DND-41 (cell line): Measurements from ENCODE around the gene ZNF18.

Experiments used
- ATAC-seq: fragments of 200-7000 bp; cut with Tn5 transposase; 3 replicates; pipeline ENCODE4 v1.9.1; 2021; ENCODE audit warnings: low read depth; ENCODE audit not compliant: insufficient read depth
- DNase-seq: peaks from one replicate; pipeline ENCODE4 v3.0.0-alpha.2; 2020
- H2AFZ ChIP-seq: 2 replicates; pipeline ENCODE4 v1.6.0; 2012; ENCODE audit warnings: low read depth, low read length
- H3K27ac ChIP-seq: 2 replicates; pipeline ENCODE4 v1.5.1; 2012; ENCODE audit warnings: low read length, inconsistent platforms
- H3K27me3 ChIP-seq: fragments of 200-600 bp; sonication (generic); 2 replicates; pipeline ENCODE4 v1.6.0; 2012; ENCODE audit warnings: low read length, mild to moderate bottlenecking, inconsistent platforms; ENCODE audit not compliant: insufficient read depth, poor library complexity
- H3K36me3 ChIP-seq: 2 replicates; pipeline ENCODE4 v1.5.1; 2012; ENCODE audit warnings: low read length, inconsistent platforms; ENCODE audit not compliant: insufficient read depth
- H3K4me1 ChIP-seq: 2 replicates; pipeline ENCODE4 v1.5.1; 2012; ENCODE audit warnings: mild to moderate bottlenecking, low read length; ENCODE audit not compliant: insufficient read depth
- H3K4me2 ChIP-seq: 2 replicates; pipeline ENCODE4 v1.6.0; 2012; ENCODE audit warnings: mild to moderate bottlenecking, moderate library complexity, low read length, inconsistent platforms; ENCODE audit not compliant: insufficient read depth
- H3K4me3 ChIP-seq, 2 experiments: fragments of 200-600 bp in 1 of 2; shearing (Covaris generic) in 1 of 2; 2 replicates each; pipeline ENCODE4 v1.5.1; 2012 to 2016; ENCODE audit warnings: inconsistent platforms in 2 of 2, low read length in 2 of 2, mild to moderate bottlenecking in 2 of 2, low read depth in 1 of 2, moderate library complexity in 1 of 2
- H3K79me2 ChIP-seq: 2 replicates; pipeline ENCODE4 v1.6.0; 2012; ENCODE audit warnings: low read length, inconsistent platforms; ENCODE audit not compliant: insufficient read depth
- H3K9ac ChIP-seq: 2 replicates; pipeline ENCODE4 v1.6.0; 2012; ENCODE audit warnings: low read depth, mild to moderate bottlenecking, inconsistent platforms, low read length, moderate library complexity
- H3K9me3 ChIP-seq: 2 replicates; pipeline ENCODE4 v1.5.1; 2012; ENCODE audit warnings: low read length, moderate library complexity, mild to moderate bottlenecking, inconsistent platforms; ENCODE audit not compliant: insufficient read depth, severe bottlenecking
- H4K20me1 ChIP-seq: 2 replicates; pipeline ENCODE4 v1.6.0; 2012; ENCODE audit warnings: low read length; ENCODE audit not compliant: insufficient read depth
- CTCF ChIP-seq: IDR thresholded peaks from 2 replicates; pipeline ENCODE4 v1.5.1; 2012; ENCODE audit warnings: borderline replicate concordance, low read length, moderate library complexity, mild to moderate bottlenecking; ENCODE audit not compliant: poor library complexity, severe bottlenecking; ENCODE audit errors: extremely low read depth
- EZH2 ChIP-seq: IDR thresholded peaks from 3 replicates; pipeline ENCODE4 v1.6.1; 2012; ENCODE audit warnings: borderline replicate concordance, low read depth, mild to moderate bottlenecking, moderate library complexity, low read length, inconsistent platforms; ENCODE audit not compliant: severe bottlenecking

Gene ZNF18

DNA sequence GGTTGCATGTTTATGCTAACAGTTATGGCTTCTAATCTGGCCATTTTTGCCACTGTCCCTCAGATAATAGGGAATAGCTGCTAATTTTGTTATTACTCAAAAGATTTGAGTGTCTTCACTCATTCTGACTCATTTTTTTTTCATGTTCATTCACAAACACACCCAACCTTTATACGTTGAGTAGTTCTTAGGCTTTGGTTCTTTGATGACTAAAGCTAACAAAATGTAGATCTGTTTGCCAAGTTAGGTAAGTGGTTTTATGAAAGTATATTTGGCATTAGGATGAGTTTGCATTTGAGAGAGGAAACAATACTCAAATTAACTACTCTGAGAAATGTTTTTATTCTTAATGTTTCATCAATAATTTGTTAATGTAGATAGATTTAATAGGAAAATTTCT lies 27.1 kb upstream of the ZNF18 start:
- peaks cover 83% of the 10 kb centered on the region for H3K79me2 ChIP-seq
- H2AFZ ChIP-seq = no peak overlapping the region
- ATAC-seq (no peak), DNase-seq (no peak)
- peaks cover 63% of the 10 kb centered on the region for H4K20me1 ChIP-seq
- no peaks in the 10 kb centered on the region for H3K36me3 ChIP-seq
- no peak overlapping the region for H3K27ac ChIP-seq
- H3K4me2 ChIP-seq = 0 out of 2 replicates have a peak overlapping the region, but pooled peaks have one; percentile 6
- H3K4me1 ChIP-seq = peaks cover 34% of the 10 kb centered on the region
- H3K9ac ChIP-seq = no peak overlapping the region
- no peak for TF ChIP-seq EZH2
- TF ChIP-seq CTCF = no peak
- peaks cover 12% of the 10 kb centered on the region for H3K27me3 ChIP-seq
- no peak overlapping the region for H3K4me3 ChIP-seq
- H3K9me3 ChIP-seq = no peaks in the 10 kb centered on the region

- H4K20me1 ChIP-seq = peaks cover 49% of the 10 kb centered on the region
- H3K27ac ChIP-seq = no peak overlapping the region
- ATAC-seq (no peak), DNase-seq (no peak)
- H2AFZ ChIP-seq = no peak overlapping the region
- no peaks in the 10 kb centered on the region for H3K36me3 ChIP-seq
- peaks cover 64% of the 10 kb centered on the region for H3K79me2 ChIP-seq
- H3K4me3 ChIP-seq = peak overlapping the region in 1 of 2 experiments; percentile 81; a peak in 1 of 4 replicates
- peaks cover 34% of the 10 kb centered on the region for H3K4me1 ChIP-seq
- peak overlapping the region; percentile 93; the same call in 1 of the 2 replicates for H3K9ac ChIP-seq
- H3K4me2 ChIP-seq = peak overlapping the region; percentile 62
- H3K27me3 ChIP-seq = peaks cover 15% of the 10 kb centered on the region
- H3K9me3 ChIP-seq = no peaks in the 10 kb centered on the region
- TF ChIP-seq EZH2 (no peak), CTCF (no peak)
Observed at GRCh38 chr17:12022310-12022709, 25.0 kb upstream of the ZNF18 start.

GRCh38 chr17:12021623-12022140 lies 24.4 kb upstream of the ZNF18 start:
- no peaks in the 10 kb centered on the region for H3K36me3 ChIP-seq
- H3K9ac ChIP-seq = peak overlapping the region; percentile 93
- peak overlapping the region; percentile 68; the same call in 1 of the 2 replicates for H3K27ac ChIP-seq
- TF ChIP-seq EZH2 (no peak), CTCF (no peak)
- peak overlapping the region; percentile 81 for H2AFZ ChIP-seq
- no peak for ATAC-seq
- DNase-seq = no peak
- peaks cover 34% of the 10 kb centered on the region for H3K4me1 ChIP-seq
- H4K20me1 ChIP-seq = peaks cover 46% of the 10 kb centered on the region
- peaks cover 58% of the 10 kb centered on the region for H3K79me2 ChIP-seq
- peaks cover 15% of the 10 kb centered on the region for H3K27me3 ChIP-seq
- peak overlapping the region; percentile 81 to 85 for H3K4me3 ChIP-seq
- H3K9me3 ChIP-seq = no peaks in the 10 kb centered on the region
- H3K4me2 ChIP-seq = peak overlapping the region; percentile 62
